ENCODE measurements around the gene GPR3.

The GPR3 gene

DNA sequence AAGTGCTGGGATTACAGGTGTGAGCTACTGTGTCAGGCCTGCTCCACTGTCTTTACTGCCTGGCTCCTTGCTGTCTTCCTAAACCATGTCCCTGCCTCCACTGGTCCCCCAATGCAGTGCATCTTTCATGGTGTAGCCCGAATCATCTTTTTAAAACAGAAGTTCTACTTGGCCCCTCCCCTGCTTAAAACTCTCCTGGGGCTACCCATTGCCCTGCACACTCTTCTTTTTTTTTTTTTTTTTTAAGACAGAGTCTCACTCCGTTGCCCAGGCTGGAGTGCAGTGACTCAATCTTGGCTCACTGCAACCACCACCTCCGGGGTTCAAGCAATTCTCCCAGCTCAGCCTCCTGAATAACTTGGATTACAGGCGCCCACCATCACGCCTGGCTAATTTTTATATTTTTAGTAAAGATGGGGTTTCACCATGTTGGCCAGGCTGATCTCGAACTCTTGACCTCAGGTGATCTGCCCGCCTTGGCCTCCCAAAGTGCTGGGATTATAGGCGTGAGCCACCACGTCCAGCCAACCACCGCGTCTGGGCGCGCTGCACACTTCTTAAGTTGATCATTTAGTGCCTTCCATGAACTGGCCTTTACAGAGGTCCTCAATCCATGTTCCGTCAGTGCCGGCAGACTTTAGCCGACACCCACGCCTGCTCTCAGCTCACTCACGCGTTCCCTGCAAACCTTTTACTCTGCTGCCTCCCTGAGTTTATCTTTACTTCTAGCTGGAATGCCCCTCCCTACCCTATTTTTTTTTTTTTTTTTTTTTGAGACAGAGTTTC, 20.2 kb upstream of the GPR3 start:
- TF ChIP-seq, protein P1, sequence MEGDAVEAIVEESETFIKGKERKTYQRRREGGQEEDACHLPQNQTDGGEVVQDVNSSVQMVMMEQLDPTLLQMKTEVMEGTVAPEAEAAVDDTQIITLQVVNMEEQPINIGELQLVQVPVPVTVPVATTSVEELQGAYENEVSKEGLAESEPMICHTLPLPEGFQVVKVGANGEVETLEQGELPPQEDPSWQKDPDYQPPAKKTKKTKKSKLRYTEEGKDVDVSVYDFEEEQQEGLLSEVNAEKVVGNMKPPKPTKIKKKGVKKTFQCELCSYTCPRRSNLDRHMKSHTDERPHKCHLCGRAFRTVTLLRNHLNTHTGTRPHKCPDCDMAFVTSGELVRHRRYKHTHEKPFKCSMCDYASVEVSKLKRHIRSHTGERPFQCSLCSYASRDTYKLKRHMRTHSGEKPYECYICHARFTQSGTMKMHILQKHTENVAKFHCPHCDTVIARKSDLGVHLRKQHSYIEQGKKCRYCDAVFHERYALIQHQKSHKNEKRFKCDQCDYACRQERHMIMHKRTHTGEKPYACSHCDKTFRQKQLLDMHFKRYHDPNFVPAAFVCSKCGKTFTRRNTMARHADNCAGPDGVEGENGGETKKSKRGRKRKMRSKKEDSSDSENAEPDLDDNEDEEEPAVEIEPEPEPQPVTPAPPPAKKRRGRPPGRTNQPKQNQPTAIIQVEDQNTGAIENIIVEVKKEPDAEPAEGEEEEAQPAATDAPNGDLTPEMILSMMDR (IDR thresholded peaks at IDR 0.05; ENCODE audit: control insufficient read depth, insufficient read depth, low read depth, low read length, missing control alignments): no peak
- no peak for DNase-seq (ENCODE audit: low read depth)
- H3K4me3 ChIP-seq (ENCODE audit: control insufficient read depth, low read depth, low read length): no peak overlapping the region

DNA sequence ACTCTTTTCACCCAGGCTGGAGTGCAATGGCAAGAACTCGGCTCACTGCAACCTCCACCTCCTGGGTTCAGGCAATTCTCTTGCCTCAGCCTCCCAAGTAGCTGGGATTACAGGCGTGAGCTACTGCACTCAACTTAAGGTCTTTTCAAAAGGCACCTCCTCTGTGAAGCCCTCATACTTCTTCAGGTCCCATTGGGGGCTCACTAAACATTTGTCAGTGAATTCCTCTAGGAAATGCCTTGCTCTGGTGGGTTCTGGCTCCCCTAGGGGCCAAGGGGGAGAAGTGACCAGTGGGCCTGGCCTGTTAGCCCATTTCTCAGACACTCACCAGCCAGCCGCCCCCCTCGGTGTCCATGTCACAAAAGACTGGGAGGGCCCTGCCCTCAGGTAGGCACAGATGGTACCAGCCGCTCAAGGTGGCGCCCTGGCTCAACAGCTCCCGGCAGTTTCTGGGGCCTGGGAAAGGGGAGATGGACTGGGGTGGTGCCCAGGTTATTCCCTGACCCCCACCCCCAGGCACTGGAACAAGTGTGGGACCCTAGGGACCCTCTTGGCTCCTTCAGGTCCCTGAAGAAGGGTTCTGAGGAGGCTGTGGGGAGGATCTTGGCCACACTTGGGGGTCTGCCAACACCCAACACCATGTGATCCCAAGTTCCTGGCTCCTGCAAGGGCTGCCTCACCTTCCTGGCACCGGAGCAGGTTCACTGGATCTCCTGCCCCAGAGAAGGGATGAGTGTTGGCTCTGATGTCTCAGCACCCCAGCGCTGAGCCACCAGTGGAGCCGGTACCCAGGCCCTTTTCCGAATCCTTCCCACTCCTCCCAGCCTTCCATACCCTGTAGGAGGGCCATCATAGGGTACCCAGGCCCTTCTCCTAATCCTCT, 19.4 kb upstream of the GPR3 start:
- no peak overlapping the region for H3K4me3 ChIP-seq (ENCODE audit: control insufficient read depth, low read depth, low read length)
- TF ChIP-seq, protein P1 (IDR thresholded peaks at IDR 0.05; ENCODE audit: control insufficient read depth, insufficient read depth, low read depth, low read length, missing control alignments): peak; percentile 38
- DNase-seq (ENCODE audit: low read depth): no peak

DNA sequence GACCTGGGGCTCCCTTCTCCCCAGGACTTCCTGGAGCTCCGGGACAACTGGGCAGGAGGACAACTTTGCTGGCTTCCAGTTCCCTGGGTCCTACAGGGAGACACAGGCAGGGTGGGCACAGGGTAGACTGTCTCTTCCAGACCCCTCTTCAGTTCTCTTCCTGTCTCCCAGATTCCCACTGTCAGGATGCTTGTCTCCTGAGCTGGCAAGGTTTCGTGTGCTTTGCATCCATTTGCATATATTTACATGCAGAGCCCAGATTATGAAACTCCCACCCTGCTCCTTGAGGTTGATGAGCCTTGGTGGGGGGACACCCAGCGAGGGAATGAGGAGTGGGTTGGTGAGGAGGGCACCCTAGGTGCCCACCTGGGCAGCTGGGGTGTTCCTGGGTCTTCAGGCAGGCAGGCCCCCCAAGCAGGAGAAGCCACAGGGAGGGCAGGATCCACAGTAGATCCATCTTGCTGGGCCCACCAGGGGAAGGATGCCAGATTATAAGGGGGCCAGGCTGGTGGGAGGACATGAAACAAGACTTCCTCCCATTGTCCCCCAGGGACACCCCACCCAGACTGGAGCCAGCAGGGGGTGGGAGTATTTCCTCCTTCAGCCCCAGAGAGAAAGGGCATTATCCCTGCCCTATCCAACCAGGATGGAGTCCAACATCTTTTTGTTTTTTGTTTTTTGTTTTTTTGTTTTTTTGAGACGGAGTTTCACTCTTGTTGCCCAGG, 17.9 kb upstream of the GPR3 start, which contains the start of gene FCN3:
Gene FCN3 (minus strand): TSS at position 463 of the 725 bp plus-strand sequence. CDS start 6 bp downstream, at position 457.
- H3K4me3 ChIP-seq (ENCODE audit: control insufficient read depth, low read depth, low read length): no peak within 1 kb of the TSS
- TF ChIP-seq, protein P1 (IDR thresholded peaks at IDR 0.05; ENCODE audit: control insufficient read depth, insufficient read depth, low read depth, low read length, missing control alignments): no peak
- no peak for DNase-seq (ENCODE audit: low read depth)

DNA sequence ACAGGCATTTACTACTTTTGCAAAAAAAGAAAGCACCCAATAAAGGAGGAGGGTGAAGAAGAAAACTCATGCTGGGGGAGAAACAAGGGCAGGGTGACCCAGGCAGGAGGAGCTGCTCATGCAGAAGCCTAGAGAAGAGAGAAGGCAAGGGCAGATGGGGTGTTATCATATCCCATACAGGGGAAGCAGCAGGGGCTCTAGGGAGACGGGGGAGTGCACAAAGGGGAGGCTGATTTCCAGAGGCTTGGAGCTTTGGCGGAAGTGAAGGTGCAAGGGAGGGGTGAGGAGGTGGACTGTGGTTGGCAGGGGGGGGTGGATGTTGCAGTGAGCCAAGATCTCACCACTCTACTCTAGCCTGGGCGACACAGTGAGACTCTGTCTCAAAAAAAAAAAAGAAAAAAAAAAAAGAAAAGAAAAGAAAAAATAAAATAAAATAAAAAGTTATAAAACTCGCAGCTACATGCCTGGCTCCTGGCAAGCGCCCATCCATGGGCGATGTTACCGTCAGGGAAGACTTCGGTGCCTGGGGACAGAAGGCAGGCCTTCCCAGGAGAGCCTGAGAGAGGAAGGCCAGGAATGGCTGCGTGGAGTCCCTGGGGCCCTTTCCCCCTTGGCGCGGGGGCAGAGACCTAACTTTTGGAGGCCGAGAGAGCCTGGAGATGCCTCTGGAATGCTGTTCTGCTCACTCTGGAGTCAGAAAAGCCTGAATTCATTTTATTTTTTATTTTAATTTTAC, 14.5 kb upstream of the GPR3 start:
- TF ChIP-seq, protein P1 (IDR thresholded peaks at IDR 0.05; ENCODE audit: control insufficient read depth, insufficient read depth, low read depth, low read length, missing control alignments): no peak
- DNase-seq (ENCODE audit: low read depth): no peak
- H3K4me3 ChIP-seq (ENCODE audit: control insufficient read depth, low read depth, low read length): no peak overlapping the region

DNA sequence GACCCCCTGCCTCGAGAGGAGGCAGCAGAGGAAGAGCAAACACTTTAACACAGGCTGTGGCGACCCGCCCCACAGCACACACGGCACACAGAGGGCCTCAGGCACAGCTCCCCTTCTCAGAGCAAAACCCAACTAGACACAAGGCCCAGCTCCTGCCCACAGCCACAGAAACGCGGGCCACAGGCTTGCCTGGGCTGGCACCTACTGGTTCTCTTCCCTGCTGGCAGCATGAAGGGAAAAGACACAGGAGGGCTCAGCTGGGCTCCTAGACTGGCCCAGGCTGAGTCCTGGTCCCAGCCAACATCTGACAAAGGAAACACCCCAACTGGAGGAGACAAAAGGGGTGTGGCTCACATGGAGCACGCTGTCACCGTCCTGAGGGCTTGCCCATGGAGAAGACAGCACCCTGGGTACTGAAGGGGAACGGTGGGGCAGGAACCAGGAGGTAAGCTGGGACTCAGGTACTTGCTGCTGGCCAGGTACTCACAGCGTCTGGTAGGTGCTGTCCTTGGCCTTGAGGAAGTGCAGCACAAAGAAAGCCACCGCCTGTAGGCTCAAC, 12.8 kb upstream of the GPR3 start:
- no peak overlapping the region for H3K4me3 ChIP-seq (ENCODE audit: control insufficient read depth, low read depth, low read length)
- no peak for DNase-seq (ENCODE audit: low read depth)
- TF ChIP-seq, protein P1 (IDR thresholded peaks at IDR 0.05; ENCODE audit: control insufficient read depth, insufficient read depth, low read depth, low read length, missing control alignments): no peak
